C4-2B (cell line): ENCODE data around the gene PKD2L1.
A peak's percentile ranks its signal among the peaks of the same experiment; 100 is the strongest.

Experiments used
- H3K27ac ChIP-seq: fragments of 450-650 bp; 2 replicates; pipeline ENCODE4 v1.5.1; 2017
- ZFX ChIP-seq: fragments of 450-650 bp; IDR thresholded peaks from 2 replicates; pipeline ENCODE4 v1.6.1; 2017
- TF ChIP-seq, protein P1 (sequence below): fragments of 450-650 bp; conservative IDR thresholded peaks from 2 replicates; pipeline ENCODE4 v1.5.1; 2017; ENCODE audit warnings: mild to moderate bottlenecking

The PKD2L1 gene

DNA sequence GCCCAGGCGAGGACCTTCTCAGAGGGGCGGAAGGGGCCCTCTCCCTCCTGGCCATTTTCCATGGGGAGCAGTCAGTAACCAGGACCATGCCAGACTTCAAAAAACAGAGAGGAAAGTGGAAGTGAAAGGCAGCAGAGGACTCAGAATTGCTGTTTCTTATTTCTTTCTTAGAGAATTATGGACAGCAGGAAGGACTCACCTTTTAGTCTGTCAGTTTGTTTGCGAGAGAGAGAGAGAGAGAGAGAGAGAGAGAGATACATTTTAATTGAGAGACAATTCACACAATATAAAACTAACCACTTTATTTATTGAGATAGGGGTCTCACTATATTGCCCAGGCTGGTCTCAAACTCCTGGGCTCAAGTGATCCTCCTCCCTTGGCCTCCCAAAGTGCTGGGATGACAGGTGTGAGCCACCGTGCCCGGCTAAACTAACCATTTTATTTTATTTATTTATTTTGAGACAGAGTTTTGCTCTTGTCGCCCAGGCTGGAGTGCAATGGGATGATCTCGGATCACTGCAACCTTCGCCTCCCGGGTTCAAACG lies 41.5 kb upstream of the PKD2L1 start:
- peak overlapping the region; percentile 99 for H3K27ac ChIP-seq
- TF ChIP-seq, protein P1, sequence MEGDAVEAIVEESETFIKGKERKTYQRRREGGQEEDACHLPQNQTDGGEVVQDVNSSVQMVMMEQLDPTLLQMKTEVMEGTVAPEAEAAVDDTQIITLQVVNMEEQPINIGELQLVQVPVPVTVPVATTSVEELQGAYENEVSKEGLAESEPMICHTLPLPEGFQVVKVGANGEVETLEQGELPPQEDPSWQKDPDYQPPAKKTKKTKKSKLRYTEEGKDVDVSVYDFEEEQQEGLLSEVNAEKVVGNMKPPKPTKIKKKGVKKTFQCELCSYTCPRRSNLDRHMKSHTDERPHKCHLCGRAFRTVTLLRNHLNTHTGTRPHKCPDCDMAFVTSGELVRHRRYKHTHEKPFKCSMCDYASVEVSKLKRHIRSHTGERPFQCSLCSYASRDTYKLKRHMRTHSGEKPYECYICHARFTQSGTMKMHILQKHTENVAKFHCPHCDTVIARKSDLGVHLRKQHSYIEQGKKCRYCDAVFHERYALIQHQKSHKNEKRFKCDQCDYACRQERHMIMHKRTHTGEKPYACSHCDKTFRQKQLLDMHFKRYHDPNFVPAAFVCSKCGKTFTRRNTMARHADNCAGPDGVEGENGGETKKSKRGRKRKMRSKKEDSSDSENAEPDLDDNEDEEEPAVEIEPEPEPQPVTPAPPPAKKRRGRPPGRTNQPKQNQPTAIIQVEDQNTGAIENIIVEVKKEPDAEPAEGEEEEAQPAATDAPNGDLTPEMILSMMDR, result no peak
- TF ChIP-seq ZFX, result no peak

DNA sequence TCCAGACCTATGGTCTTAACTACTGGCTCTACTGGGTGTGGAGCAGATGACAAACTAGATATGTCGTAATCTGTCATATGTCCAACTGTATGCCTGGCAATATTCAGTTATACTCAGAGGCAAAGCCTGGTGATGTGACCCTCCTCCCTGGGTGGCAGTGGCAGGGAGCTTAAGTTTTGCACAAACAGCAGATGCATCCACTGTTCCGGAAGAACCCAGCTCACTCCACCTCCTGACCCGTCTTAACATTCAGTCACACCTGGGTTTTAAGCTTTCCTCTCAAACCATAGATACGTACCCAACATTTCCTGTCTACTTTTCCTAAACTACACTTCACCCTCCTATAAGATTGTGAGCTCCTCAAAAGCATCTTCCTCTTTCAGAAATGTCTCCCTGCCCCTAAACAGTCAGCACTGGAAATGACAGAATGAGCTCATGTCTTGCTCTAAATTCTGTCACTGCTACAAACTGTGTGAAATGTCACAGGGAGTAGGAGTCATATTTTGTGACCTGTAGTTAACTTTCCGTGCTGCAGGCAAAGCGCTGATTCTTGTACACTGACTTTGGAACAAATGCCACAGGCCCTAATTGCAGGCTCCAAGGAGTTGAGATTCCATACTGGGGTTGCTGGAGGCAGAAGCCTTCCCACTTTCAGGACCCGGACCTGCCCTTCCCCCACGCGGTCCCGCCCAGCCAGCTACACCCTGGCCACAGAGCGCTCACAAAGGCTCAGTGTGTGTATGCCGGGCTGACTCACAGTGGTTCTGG lies 40.9 kb upstream of the PKD2L1 start:
- peak overlapping the region; percentile 99 for H3K27ac ChIP-seq
- TF ChIP-seq ZFX, result no peak
- TF ChIP-seq, protein P1, result no peak

DNA sequence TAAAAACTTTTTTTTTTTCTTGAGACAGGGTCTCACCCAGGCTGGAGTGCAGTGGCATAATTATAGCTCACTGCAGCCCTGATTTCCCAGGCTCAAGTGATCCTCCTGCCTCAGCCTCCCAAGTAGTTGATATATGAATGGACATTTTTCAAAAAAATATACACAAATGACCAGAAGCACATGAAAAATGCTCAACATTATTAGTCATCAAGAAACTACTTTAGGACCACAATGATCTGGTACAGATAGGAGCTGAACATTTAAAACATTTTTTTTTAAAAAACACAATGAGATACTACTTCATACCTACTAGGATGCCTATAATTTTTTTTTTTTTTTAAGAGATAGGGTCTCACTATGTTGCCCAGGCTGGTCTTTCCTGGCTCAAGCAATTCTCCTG lies 38.7 kb upstream of the PKD2L1 start:
- H3K27ac ChIP-seq, result no peak overlapping the region

DNA sequence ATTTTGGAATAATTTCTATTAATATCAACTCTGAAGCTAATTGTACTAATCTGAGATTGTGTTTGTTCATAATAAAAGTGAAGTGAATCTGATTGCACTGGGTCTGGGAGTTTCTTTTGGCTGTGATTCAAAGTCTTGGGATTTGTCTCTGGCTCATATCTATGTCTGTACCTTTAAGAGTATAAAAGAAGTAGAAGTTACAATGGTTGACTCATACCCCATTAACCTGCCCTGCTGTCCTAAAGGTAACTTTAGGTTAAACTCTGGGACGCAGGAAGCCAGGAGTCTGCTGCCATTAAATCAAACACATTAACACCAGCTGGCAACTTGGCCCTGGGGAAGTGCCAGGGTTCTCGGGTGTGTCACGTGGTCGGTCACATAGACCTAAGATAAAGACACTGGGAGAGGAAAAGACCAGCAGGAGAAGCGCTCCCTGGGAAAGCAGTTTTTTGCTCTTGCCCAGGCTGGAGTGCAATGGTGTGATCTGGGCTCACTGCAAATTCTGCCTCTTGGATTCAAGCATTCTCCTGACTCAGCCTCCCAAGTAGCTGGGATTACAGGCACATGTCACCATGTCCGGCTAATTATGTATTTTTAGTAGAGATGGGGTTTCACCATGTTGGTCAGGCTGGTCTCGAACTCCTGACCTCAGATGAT lies 34.8 kb upstream of the PKD2L1 start:
- peak overlapping the region; percentile 79 for H3K27ac ChIP-seq
- TF ChIP-seq, protein P1, result no peak
- no peak for TF ChIP-seq ZFX

More for the DNA sequence above, 38.7 kb upstream of the PKD2L1 start:
- TF ChIP-seq, protein P1, result no peak
- no peak for TF ChIP-seq ZFX

DNA sequence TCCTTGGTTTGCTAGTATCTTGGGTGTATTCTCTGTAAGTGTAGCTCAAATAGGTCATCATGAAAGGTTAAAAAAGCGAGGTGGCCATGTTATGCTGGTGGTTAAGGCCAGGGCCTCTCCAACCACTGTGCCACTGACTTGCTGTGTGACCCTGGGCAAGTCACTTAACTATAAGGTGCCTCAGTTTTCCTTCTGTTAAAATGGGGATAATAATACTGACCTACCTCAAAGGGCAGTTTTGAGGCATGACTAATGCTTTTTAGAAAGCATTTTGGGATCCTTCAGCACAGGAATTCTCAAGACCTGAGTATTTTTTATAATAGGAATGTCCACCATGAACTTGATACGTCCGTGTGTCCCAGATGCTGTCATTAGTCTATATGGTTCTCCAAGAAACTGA lies 34.1 kb upstream of the PKD2L1 start:
- TF ChIP-seq, protein P1, result no peak
- TF ChIP-seq ZFX, result no peak
- no peak overlapping the region; the same call in 1 of the 2 replicates for H3K27ac ChIP-seq

DNA sequence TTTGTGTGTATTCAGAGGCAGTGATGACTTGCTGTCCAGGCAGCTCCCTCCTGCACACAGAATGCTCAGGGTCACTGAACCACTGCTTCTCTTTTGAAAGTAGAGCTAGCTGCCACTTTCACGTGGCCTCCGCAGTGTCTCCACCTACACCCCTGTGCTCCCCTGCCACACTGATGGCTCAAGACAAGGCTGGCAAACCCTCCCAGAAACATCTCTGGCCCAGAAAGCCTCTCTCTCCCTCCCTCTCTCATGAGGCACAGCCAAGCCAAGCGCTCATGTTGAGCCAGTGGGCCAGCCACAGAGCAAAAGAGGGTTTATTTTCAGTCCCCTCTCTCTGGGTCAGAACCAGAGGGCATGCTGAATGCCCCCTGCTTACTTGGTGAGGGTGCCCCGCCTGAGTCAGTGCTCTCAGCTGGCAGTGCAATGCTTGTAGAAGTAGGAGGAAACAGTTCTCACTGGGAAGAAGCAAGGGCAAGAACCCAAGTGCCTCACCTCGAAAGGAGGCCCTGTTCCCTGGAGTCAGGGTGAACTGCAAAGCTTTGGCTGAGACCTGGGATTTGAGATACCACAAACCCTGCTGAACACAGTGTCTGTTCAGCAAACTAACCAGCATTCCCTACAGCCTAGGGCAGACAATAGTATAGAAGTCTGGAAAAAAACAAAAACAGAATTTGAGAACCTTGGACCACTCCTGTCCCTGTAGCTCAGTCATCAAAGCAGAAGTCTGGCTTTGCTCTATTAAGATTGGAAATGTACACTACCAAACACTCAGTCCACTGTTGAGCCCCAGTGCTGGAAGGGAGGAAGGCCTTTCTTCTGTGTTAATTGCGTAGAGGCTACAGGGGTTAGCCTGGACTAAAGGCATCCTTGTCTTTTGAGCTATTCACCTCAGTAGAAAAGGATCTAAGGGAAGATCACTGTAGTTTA lies 32.8 kb upstream of the PKD2L1 start:
- TF ChIP-seq, protein P1, result no peak
- no peak for TF ChIP-seq ZFX
- H3K27ac ChIP-seq, result peak overlapping the region; percentile 46
